GM21737 (cell line): Measurements from ENCODE around the gene CACHD1.

Experiments used
- ATAC-seq: cut with Tn5 transposase; IDR thresholded peaks from one replicate; pipeline ENCODE4 v1.9.1; 2021; ENCODE audit warnings: mild to moderate bottlenecking, moderate library complexity; ENCODE audit not compliant: unreplicated experiment

CACHD1 gene

DNA sequence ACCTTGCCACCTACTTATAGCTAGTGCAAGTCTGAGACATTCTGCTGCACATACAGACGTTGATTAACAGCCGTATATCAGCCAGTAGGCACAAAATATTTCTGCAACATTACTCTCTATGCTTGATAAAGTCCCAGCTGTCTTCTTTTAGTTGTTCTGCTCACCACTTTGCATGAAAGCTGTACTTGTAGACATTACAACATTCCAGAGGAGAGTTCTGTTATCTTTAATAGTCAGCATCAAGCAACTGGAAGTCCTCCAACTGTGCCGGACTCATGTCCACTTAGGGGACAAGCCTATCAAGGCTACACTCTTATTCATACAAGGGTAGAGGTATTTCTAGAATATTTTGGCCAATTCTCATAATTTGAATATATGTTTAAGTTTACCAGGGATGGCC, 50.0 kb downstream of the CACHD1 start:
- no peak for ATAC-seq

GRCh38 chr1:64522740-64523139, 52.8 kb downstream of the CACHD1 start:
- no peak for ATAC-seq

- ATAC-seq: no peak
Observed at GRCh38 chr1:64523413-64524337, 53.7 kb downstream of the CACHD1 start.

- no peak for ATAC-seq
Observed at GRCh38 chr1:64524614-64525013, 54.7 kb downstream of the CACHD1 start.

GRCh38 chr1:64525116-64525686, 55.3 kb downstream of the CACHD1 start:
- no peak for ATAC-seq

- ATAC-seq: no peak
Observed at GRCh38 chr1:64526312-64526711, 56.4 kb downstream of the CACHD1 start.

DNA sequence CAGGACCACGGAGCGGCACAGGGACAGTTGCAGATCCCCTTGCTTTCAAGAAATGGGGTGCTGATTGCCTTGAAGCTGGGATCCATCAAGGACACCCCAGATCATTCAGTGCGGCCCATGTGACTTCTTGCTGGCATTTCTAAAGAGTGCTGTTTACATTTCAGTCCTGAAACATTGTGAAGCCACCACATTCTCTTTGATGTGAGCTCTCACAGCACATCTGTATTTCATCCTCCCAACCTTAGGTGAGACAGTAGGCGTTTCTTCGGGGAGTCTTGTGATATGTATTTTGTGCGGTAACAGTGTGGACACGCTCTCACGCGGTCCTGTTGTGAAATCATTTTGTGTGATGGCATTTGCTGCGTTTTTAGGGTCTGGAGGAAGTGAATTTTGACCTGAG, 57.2 kb downstream of the CACHD1 start:
- ATAC-seq: no peak

DNA sequence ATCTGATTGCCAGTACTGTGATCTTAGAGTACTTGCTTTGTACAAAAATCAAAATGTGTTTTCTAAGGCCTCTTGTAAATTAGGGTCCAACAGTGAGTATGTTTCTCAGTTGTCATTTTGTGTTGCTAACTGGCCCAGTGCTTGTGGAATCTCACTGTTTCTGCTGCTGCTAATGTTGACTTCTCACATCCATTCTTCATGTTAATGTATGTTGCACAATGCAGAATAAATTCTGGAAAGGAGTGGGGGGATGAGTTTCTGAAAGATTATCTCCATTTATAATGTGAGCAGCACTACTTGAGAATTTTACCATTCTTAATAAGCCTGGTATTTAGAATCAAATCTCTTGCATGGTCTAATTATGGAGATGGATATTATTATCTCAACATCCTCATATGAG, 57.9 kb downstream of the CACHD1 start:
- ATAC-seq: no peak

DNA sequence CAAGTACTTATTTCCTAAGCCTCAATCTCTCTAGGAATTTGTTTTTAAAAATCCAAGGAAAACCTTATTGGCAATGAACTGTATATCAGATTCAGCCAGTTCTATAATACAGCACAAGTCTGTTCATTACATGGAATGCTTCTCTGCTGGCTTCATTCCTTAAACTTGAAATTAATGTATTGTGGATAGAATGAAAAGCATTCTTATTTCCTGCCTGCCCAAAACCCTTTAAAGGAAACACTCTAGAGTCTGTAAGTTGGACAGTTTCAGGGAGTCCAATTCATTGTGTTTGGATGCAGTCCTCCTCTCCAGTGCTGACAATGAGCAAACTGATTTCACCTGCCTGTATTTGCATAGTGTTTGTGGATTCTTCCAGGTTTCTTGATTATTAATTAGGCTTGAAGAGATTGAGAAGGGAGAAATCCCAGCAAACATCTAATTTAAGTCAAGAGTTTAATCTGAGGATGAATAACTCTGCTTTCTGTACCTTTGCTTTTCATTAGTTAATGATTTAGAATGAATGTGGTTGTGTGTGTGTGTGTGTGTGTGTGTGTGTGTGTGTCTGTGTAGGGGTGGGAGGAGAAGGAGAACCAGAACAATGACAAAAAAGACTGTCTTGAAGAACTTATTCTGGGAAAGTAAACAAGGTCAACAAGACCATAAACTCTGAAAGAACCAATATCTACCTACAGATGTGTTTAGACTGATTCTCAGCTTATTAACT, 61.2 kb downstream of the CACHD1 start:
- ATAC-seq: no peak

GRCh38 chr1:64532646-64533045, 62.7 kb downstream of the CACHD1 start:
- no peak for ATAC-seq

- ATAC-seq: no peak
Observed at GRCh38 chr1:64535938-64536835, 66.3 kb downstream of the CACHD1 start.

GRCh38 chr1:64536836-64537490, 67.0 kb downstream of the CACHD1 start:
- ATAC-seq: no peak

GRCh38 chr1:64537942-64538341, 68.0 kb downstream of the CACHD1 start:
- no peak for ATAC-seq

- ATAC-seq: no peak
Observed at GRCh38 chr1:64538389-64538788, 68.5 kb downstream of the CACHD1 start.

GRCh38 chr1:64539289-64539688, 69.4 kb downstream of the CACHD1 start:
- ATAC-seq: no peak

- ATAC-seq: no peak
Observed at GRCh38 chr1:64539781-64540218, 69.9 kb downstream of the CACHD1 start.

- no peak for ATAC-seq
Observed at GRCh38 chr1:64540265-64540791, 70.4 kb downstream of the CACHD1 start.

- no peak for ATAC-seq
Observed at GRCh38 chr1:64542118-64542517, 72.2 kb downstream of the CACHD1 start.

- ATAC-seq: no peak
Observed at GRCh38 chr1:64543831-64544230, 73.9 kb downstream of the CACHD1 start.
